Activated CD8-positive, alpha-beta T cell treated with anti-CD3 and anti-CD28 coated beads for 36 hours (primary cell): ENCODE results near the gene MAGI2. TPM values are rescaled to one million over a fixed set of nuclear protein-coding genes. Genes with fewer than 3 reads are reported as not detected.

Experiments
- ATAC-seq: fragments of 200-7000 bp; cut with Tn5 transposase; one replicate; pipeline ENCODE4 v1.10.0; 2021; ENCODE audit warnings: mild to moderate bottlenecking, moderate library complexity
- CTCF ChIA-PET: fragments of 350-600 bp; sonication (Branson Sonifier 250); formaldehyde crosslinking; loops from one replicate; lab custom pipeline; 2021; ENCODE audit warnings: antibody characterized with exemption; lab: Charles Lee
- POLR2A ChIA-PET: fragments of 350-600 bp; sonication (Branson Sonifier 250); formaldehyde crosslinking; loops from one replicate; lab custom pipeline; 2021; ENCODE audit warnings: antibody characterized with exemption; lab: Charles Lee
- DNase-seq: peaks from one replicate; pipeline ENCODE4 v3.0.0-alpha.2; 2020
- H3K27ac Mint-ChIP-seq: one replicate; pipeline ENCODE4 v1.8.0; 2021; ENCODE audit warnings: mild to moderate bottlenecking, mixed read lengths
- H3K27me3 Mint-ChIP-seq: one replicate; pipeline ENCODE4 v1.8.0; 2021; ENCODE audit warnings: mixed read lengths
- H3K36me3 Mint-ChIP-seq: one replicate; pipeline ENCODE4 v1.8.0; 2021; ENCODE audit warnings: low read depth, mixed read lengths
- H3K4me1 Mint-ChIP-seq: one replicate; pipeline ENCODE4 v1.8.0; 2021; ENCODE audit warnings: low read depth, mixed read lengths
- H3K4me3 Mint-ChIP-seq: one replicate; pipeline ENCODE4 v1.8.0; 2021; ENCODE audit warnings: mild to moderate bottlenecking, moderate library complexity, mixed read lengths
- H3K9me3 Mint-ChIP-seq: one replicate; pipeline ENCODE4 v1.8.0; 2021; ENCODE audit warnings: mixed read lengths
- CTCF ChIP-seq: fragments of 200-600 bp; IDR thresholded peaks from one replicate; pipeline ENCODE4 v1.8.0; 2022; ENCODE audit warnings: antibody characterized with exemption, mild to moderate bottlenecking
- intact Hi-C: fragments of 100-400 bp; cut with micrococcal nuclease; formaldehyde crosslinking; loops from one replicate; pipeline ENCODE4 v1.10.0; 2022
- total RNA-seq, 2 experiments: library from RNA; stranded (reverse); gene quantifications; one replicate each; pipeline ENCODE4 v1.2.3, GENCODE V29; 2021

The MAGI2 gene
- total RNA-seq, 2 experiments from 2014 or later: 0.04 to 0.09 TPM

GRCh38 chr7:78359836-78360235, 1093.6 kb downstream of the MAGI2 start:
- TF ChIP-seq CTCF: no peak
- DNase-seq: no peak
- intact Hi-C loops: no loop called here
- Mint-ChIP-seq H3K27me3 (no peaks in the 10 kb centered on the region), H3K9me3 (peaks cover 3% of the 10 kb centered on the region), H3K4me3 (no peak overlapping the region), H3K27ac (no peak overlapping the region), H3K4me1 (no peaks in the 10 kb centered on the region), H3K36me3 (no peaks in the 10 kb centered on the region)
- ChIA-PET CTCF (no interaction called here), POLR2A (no interaction called here)
- ATAC-seq: no peak

- TF ChIP-seq CTCF: no peak
- no peaks in the 10 kb centered on the region for H3K27me3 Mint-ChIP-seq
- peaks cover 3% of the 10 kb centered on the region for H3K9me3 Mint-ChIP-seq
- no peak for ATAC-seq
- no peaks in the 10 kb centered on the region for H3K4me1 Mint-ChIP-seq
- no peak for DNase-seq
- CTCF ChIA-PET: interaction anchor here (0.6 kb wide), 1 partner anchor 55 kb away, joined by 3 read pairs; no protein-coding TSS in a partner anchor
- H3K36me3 Mint-ChIP-seq: no peaks in the 10 kb centered on the region
- no peak overlapping the region for H3K4me3 Mint-ChIP-seq
- POLR2A ChIA-PET: interaction anchor here (0.6 kb wide), 1 partner anchor 1749 kb away, joined by 3 read pairs; no protein-coding TSS in a partner anchor
- no peak overlapping the region for H3K27ac Mint-ChIP-seq
- intact Hi-C loops: no loop called here
Observed at GRCh38 chr7:78357709-78358108, 1095.8 kb downstream of the MAGI2 start.

GRCh38 chr7:78355834-78356233, 1097.6 kb downstream of the MAGI2 start:
- no peaks in the 10 kb centered on the region for H3K9me3 Mint-ChIP-seq
- H3K27me3 Mint-ChIP-seq: no peaks in the 10 kb centered on the region

GRCh38 chr7:78350926-78351325, 1102.5 kb downstream of the MAGI2 start:
- no peak overlapping the region for H3K27ac Mint-ChIP-seq
- H3K4me3 Mint-ChIP-seq: no peak overlapping the region
- ChIA-PET CTCF (no interaction called here), POLR2A (no interaction called here)
- no peak for ATAC-seq
- no peaks in the 10 kb centered on the region for H3K36me3 Mint-ChIP-seq
- DNase-seq: no peak
- intact Hi-C loops: no loop called here
- no peaks in the 10 kb centered on the region for H3K27me3 Mint-ChIP-seq
- no peaks in the 10 kb centered on the region for H3K9me3 Mint-ChIP-seq
- TF ChIP-seq CTCF: no peak
- no peaks in the 10 kb centered on the region for H3K4me1 Mint-ChIP-seq

More at GRCh38 chr7:78355834-78356233, 1097.6 kb downstream of the MAGI2 start:
- H3K4me1 Mint-ChIP-seq: no peaks in the 10 kb centered on the region
- TF ChIP-seq CTCF: no peak
- no peak for ATAC-seq
- H3K36me3 Mint-ChIP-seq: no peaks in the 10 kb centered on the region
- no peak overlapping the region for H3K27ac Mint-ChIP-seq
- DNase-seq: no peak
- no peak overlapping the region for H3K4me3 Mint-ChIP-seq
- ChIA-PET CTCF (no interaction called here), POLR2A (no interaction called here)
- intact Hi-C loops: no loop called here

GRCh38 chr7:78350391-78350790, 1103.1 kb downstream of the MAGI2 start:
- DNase-seq: no peak
- H3K4me1 Mint-ChIP-seq: no peaks in the 10 kb centered on the region
- intact Hi-C loops: no loop called here
- no peaks in the 10 kb centered on the region for H3K27me3 Mint-ChIP-seq
- H3K36me3 Mint-ChIP-seq: no peaks in the 10 kb centered on the region
- no peak for TF ChIP-seq CTCF
- no peak overlapping the region for H3K27ac Mint-ChIP-seq
- ChIA-PET POLR2A (no interaction called here), CTCF (no interaction called here)
- H3K9me3 Mint-ChIP-seq: no peaks in the 10 kb centered on the region
- no peak overlapping the region for H3K4me3 Mint-ChIP-seq
- ATAC-seq: no peak
